Thymus (tissue), 11 donors: ENCODE measurements around the gene ATP13A3. TPM values are rescaled to one million over a fixed set of nuclear protein-coding genes. Genes with fewer than 3 reads are reported as not detected.

ENCODE experiments used
- DNase-seq, 9 donors: peaks; one replicate each; pipeline ENCODE4 v3.0.0-alpha.2; 2013; ENCODE audit warnings: low spot score in 9 of 9, low read depth in 6 of 9, missing footprints in 1 of 9
- H3K27ac ChIP-seq, 2 donors: one replicate each; pipeline ENCODE4 v1.5.1; 2013; ENCODE audit warnings: control low read depth in 1 of 2, low read depth in 1 of 2, low read length in 1 of 2, mild to moderate bottlenecking in 1 of 2, moderate library complexity in 1 of 2
- H3K27me3 ChIP-seq, 2 donors: one replicate each; pipeline ENCODE4 v1.5.1; 2013; ENCODE audit warnings: low read length in 1 of 2; ENCODE audit not compliant: control insufficient read depth in 2 of 2, insufficient read depth in 1 of 2
- H3K36me3 ChIP-seq, 2 donors: one replicate each; pipeline ENCODE4 v1.5.1; 2013; ENCODE audit warnings: low read length in 1 of 2, mild to moderate bottlenecking in 1 of 2, moderate library complexity in 1 of 2; ENCODE audit not compliant: control insufficient read depth in 2 of 2, insufficient read depth in 2 of 2
- H3K4me1 ChIP-seq, 2 donors: one replicate each; pipeline ENCODE4 v1.5.1; 2013; ENCODE audit warnings: low read length in 2 of 2; ENCODE audit not compliant: control insufficient read depth in 2 of 2, insufficient read depth in 2 of 2
- H3K4me3 ChIP-seq, 2 donors: one replicate each; pipeline ENCODE4 v1.5.1; 2013; ENCODE audit warnings: low read length in 2 of 2, control low read depth in 1 of 2, mild to moderate bottlenecking in 1 of 2
- H3K9me3 ChIP-seq, 2 donors: one replicate each; pipeline ENCODE4 v1.5.1; 2013; ENCODE audit warnings: low read length in 1 of 2, mild to moderate bottlenecking in 1 of 2; ENCODE audit not compliant: control insufficient read depth in 2 of 2, insufficient read depth in 1 of 2
- WGBS: extraction: QIAGEN DNeasy Blood & Tissue Kit; methylation state at CpG from one replicate; pipeline ENCODE4 v1.1.7; 2013; 5-methylcytosine and 5-hydroxymethylcytosine counted together
- polyA plus RNA-seq: library from polyadenylated mRNA; stranded (reverse); fragments of 200-250 nt; gene quantifications from one replicate; pipeline ENCODE4 v1.2.3, GENCODE V29; 2013
- total RNA-seq: library from RNA; stranded (reverse); fragments of 120-200 nt; gene quantifications from one replicate; pipeline ENCODE4 v1.2.4, GENCODE V29; 2013
- donor health status: healthy.

The ATP13A3 gene
- total and polyA plus RNA-seq, 2 donors: 18.9 to 40.1 TPM

DNA sequence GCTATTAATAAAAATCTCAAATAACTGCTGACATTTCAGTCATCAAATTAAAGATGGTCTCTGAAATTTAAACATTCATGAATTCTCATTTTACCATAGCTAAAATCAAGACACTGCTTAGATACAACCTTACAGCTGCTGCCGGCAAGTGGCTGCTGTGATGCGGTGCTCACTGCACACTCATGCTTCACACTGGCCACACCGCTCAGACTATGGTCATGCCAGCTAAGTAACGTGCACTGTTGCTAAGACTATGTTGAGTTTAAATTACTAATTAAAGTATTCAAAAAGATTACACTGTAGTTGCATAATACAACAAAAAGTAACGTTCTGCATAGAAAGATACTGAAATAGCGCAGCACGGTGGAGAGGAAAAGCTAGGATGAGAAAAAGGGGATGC lies 12.1 kb downstream of the ATP13A3 start:
- H3K4me3 ChIP-seq: no peak overlapping the region
- no peak overlapping the region for H3K27ac ChIP-seq
- no peaks in the 10 kb centered on the region for H3K4me1 ChIP-seq
- no peaks in the 10 kb centered on the region for H3K27me3 ChIP-seq
- H3K9me3 ChIP-seq: no peaks in the 10 kb centered on the region
- DNase-seq: no peak
- peaks cover 0 to 10% of the 10 kb centered on the region in 2 donors for H3K36me3 ChIP-seq
- WGBS: 97% methylated on average over 7 of the region's 7 CpGs

DNA sequence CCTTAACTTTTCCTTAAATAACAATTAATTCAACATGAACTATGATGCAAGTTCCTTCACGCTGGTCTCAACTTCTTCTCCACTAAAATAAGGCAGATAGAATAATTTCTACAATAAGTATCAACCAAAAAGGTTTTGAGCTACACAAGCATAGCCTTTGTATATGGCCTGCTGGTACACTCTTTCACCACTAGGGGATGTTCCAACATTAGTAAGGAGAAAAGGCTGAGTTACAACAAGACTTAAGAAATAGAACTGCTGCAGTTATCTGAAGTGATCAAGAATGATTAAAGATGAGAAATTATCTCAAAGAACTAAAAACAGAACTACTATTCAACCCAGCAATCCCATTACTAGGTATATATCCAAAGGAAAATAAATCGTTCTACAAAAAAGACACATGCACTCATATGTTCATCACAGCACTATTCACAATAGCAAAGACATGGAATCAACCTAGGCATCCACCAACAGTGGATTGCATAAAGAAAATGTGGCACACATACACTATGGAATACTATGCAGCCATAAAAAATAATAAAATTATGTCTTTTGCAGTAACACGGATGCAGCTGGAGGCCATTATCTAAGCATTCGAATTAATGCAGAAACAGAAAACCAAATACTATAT lies 14.4 kb downstream of the ATP13A3 start:
- H3K4me3 ChIP-seq: no peak overlapping the region
- no peaks in the 10 kb centered on the region for H3K9me3 ChIP-seq
- no peak overlapping the region for H3K27ac ChIP-seq
- peak in 8 of 9 donors; percentile 31 to 81 (median 44) for DNase-seq
- WGBS: 84% methylated on average over 4 of the region's 4 CpGs
- H3K27me3 ChIP-seq: no peaks in the 10 kb centered on the region
- peaks cover 0 to 4% of the 10 kb centered on the region in 2 donors for H3K36me3 ChIP-seq
- no peaks in the 10 kb centered on the region for H3K4me1 ChIP-seq

DNA sequence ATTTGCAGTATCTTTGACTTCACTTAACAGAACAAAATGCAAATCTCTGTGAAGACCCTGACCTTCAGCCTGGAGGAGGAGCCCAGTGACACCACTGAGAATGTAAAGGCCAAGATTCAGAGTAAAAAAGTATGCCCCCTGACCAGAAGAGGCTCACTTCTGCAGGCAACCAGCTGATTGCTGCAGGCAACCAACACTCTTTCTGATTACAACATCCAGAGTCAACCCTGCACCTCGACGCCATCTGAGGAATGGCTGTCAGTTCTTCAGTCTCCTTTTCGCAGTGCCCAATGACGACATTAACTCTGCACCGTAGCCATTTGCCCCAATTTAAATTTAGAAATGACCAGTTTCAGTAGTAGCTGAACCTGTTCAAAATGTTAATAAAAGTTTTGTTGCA lies 14.9 kb downstream of the ATP13A3 start:
- Histone ChIP-seq H3K4me1 (no peaks in the 10 kb centered on the region), H3K27ac (no peak overlapping the region), H3K4me3 (no peak overlapping the region), H3K9me3 (no peaks in the 10 kb centered on the region), H3K27me3 (no peaks in the 10 kb centered on the region), H3K36me3 (no peaks in the 10 kb centered on the region)
- WGBS: 85% methylated on average over 5 of the region's 5 CpGs
- DNase-seq: no peak

DNA sequence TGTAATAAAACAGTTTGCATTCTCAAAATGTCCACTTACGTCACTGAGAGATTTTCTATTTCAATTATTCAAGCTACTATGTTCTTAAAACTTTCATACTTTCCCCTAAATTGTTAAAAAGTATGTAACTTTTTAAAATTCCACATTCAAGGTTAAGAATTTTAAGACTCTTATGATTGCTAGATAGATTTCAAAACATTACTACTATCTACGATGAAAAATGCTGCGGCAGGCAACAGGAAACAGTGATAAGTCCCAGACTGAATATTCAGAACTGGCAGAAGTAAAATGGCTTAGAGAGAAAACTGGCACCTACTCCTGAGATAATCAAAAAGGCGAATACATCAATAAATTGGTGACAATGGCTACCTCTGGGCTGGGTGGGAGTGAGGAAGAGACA lies 16.2 kb downstream of the ATP13A3 start:
- Histone ChIP-seq H3K9me3 (no peaks in the 10 kb centered on the region), H3K27ac (no peak overlapping the region), H3K27me3 (no peaks in the 10 kb centered on the region), H3K36me3 (no peaks in the 10 kb centered on the region), H3K4me3 (no peak overlapping the region), H3K4me1 (no peaks in the 10 kb centered on the region)
- 96% methylated on average over 4 of the region's 4 CpGs for WGBS
- no peak for DNase-seq

DNA sequence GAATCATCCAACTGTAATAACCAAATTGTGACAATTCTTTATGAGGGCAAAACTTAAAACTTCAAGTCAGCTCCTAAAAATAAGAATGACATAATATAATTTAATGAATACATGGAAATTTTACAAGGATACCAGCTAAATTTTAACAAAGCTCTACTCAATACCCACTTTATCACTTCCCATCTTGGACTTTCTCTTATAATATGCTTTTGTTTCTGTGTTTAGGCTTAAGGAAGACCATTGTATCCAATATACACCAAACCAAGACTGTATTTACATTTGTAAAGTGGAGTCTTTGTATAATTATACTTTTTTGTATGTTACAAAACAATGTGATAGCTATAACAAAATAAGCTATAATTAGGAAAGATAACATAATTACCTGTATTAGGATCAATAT lies 16.8 kb downstream of the ATP13A3 start:
- Histone ChIP-seq H3K27ac (no peak overlapping the region), H3K36me3 (peaks cover 0 to 5% of the 10 kb centered on the region in 2 donors), H3K4me3 (no peak overlapping the region), H3K9me3 (no peaks in the 10 kb centered on the region), H3K4me1 (no peaks in the 10 kb centered on the region), H3K27me3 (no peaks in the 10 kb centered on the region)
- DNase-seq: no peak

DNA sequence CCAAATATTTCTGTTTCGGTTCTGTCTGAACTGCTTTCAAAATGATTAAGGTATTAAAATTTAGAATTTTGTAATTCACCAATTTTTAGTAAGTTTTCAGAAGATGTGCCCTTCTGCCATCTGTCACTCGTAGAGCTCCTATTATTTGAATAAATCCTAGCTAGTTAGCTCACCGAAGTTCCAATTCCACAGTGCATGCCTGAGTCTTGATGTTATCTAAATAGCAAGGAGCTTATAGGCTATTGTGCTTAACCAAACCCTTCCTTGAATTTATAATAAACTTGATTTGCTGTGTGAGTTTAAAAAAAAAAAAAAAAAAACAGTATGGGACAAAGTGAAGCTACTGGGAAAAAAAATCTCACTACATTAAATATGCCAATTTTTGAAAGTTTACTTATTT lies 18.7 kb downstream of the ATP13A3 start:
- H3K27ac ChIP-seq: no peak overlapping the region
- H3K9me3 ChIP-seq: no peaks in the 10 kb centered on the region
- no peak overlapping the region for H3K4me3 ChIP-seq
- H3K27me3 ChIP-seq: no peaks in the 10 kb centered on the region
- DNase-seq: no peak
- H3K36me3 ChIP-seq: peaks cover 0 to 5% of the 10 kb centered on the region in 2 donors
- no peaks in the 10 kb centered on the region for H3K4me1 ChIP-seq
- 97% methylated on average over 3 of the region's 3 CpGs for WGBS

DNA sequence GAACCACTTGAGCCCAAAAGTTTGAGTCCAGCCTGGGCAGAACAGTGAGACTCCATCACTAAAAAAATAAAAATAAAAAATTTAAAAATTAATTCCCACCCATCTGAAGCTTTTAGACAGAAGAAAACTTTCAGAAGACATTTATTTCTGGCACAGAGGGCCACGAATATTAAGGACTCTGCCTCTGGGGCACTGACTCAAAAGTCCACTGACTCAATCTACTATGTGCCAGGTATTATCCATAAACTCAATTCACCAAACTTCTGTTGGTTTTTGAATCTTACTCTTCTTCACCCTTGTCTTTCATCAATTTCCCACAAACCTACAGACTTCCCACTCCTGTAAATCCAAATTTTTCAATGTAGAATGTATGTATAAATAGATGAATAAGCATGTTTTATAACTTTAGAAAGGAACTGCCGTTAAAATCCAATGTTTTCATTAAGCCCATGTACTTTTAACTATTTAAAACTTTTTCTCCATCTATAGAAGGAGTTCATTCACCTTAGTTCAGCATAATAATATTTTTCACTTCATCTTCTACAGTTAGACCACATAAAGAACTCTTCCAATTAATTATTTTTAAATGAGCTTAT lies 19.9 kb downstream of the ATP13A3 start:
- peaks cover 0 to 5% of the 10 kb centered on the region in 2 donors for H3K36me3 ChIP-seq
- no peak for DNase-seq
- no peak overlapping the region for H3K4me3 ChIP-seq
- no peaks in the 10 kb centered on the region for H3K9me3 ChIP-seq
- H3K27ac ChIP-seq: no peak overlapping the region
- 98% methylated on average over 2 of the region's 2 CpGs for WGBS
- H3K27me3 ChIP-seq: no peaks in the 10 kb centered on the region
- H3K4me1 ChIP-seq: no peaks in the 10 kb centered on the region

DNA sequence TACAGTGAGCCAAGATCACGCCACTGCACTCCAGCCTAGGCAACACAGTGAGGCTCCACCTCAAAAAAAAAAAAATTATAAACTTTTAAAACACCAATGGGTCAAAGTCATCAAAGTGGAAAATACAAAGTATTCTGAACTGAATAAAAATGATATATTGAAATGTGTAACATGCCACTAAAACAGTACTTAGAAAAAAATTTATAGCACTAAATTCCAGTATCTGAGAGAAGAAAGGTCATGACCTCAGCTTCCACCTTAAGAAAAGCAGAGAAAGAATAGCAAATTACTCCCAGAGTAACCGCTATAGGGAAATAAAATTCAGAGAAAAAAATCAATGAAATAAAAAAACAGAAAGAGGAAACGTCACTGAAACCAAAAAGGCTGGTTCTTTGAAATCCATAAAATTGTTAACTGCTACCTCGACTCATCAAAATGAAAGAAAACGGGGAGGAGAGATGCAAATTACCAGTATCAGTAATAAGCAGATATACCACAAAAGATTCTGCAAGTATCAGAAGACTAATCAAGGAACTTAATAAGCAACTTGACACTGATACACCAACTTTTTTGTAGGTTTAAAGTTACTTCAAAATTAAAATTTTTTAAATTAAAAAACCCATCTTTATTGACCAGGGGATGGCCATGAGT lies 20.8 kb downstream of the ATP13A3 start:
- peaks cover 0 to 8% of the 10 kb centered on the region in 2 donors for H3K36me3 ChIP-seq
- no peak overlapping the region for H3K4me3 ChIP-seq
- no peaks in the 10 kb centered on the region for H3K27me3 ChIP-seq
- no peaks in the 10 kb centered on the region for H3K4me1 ChIP-seq
- no peaks in the 10 kb centered on the region for H3K9me3 ChIP-seq
- WGBS: 54% methylated on average over 5 of the region's 5 CpGs
- H3K27ac ChIP-seq: no peak overlapping the region
- no peak for DNase-seq

DNA sequence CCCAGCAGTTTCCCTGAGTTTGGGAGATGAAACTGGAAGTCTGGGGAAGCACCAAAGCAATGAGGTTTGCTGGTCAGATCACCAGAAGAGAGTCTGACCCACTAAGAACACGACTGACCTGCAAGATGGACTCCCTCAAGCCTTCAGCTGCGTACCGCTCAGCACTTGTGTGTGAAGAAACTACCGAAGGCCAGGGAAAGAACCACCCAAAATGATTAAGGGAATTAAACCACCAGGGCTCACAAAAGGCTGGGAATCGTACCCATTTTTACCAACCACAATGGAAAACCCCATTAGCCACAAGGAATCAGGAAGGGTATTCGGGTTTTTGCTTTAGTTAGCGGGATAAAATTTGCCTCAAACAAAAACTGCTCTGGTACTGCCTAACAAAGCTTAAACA lies 21.6 kb downstream of the ATP13A3 start:
- no peaks in the 10 kb centered on the region for H3K27me3 ChIP-seq
- H3K9me3 ChIP-seq: no peaks in the 10 kb centered on the region
- no peaks in the 10 kb centered on the region for H3K4me1 ChIP-seq
- no peak overlapping the region for H3K4me3 ChIP-seq
- no peak for DNase-seq
- no peak overlapping the region for H3K27ac ChIP-seq
- peaks cover 0 to 12% of the 10 kb centered on the region in 2 donors for H3K36me3 ChIP-seq
- WGBS: 98% methylated on average over 7 of the region's 7 CpGs
